ENCODE measurements around the gene NFATC1.
A peak's percentile ranks its signal among the peaks of the same experiment; 100 is the strongest.
"Not testable (repeated sequence)": the region's sequence is repeated elsewhere in the genome, so short reads cannot be mapped to it uniquely, and the experiment has no call there.

NFATC1 gene

GRCh38 chr18:79375441-79376154, 20.1 kb upstream of the NFATC1 start:
- DNase-seq = no peak

- not testable (repeated sequence) for DNase-seq
Measured at GRCh38 chr18:79376661-79377060, 19.1 kb upstream of the NFATC1 start.

DNA sequence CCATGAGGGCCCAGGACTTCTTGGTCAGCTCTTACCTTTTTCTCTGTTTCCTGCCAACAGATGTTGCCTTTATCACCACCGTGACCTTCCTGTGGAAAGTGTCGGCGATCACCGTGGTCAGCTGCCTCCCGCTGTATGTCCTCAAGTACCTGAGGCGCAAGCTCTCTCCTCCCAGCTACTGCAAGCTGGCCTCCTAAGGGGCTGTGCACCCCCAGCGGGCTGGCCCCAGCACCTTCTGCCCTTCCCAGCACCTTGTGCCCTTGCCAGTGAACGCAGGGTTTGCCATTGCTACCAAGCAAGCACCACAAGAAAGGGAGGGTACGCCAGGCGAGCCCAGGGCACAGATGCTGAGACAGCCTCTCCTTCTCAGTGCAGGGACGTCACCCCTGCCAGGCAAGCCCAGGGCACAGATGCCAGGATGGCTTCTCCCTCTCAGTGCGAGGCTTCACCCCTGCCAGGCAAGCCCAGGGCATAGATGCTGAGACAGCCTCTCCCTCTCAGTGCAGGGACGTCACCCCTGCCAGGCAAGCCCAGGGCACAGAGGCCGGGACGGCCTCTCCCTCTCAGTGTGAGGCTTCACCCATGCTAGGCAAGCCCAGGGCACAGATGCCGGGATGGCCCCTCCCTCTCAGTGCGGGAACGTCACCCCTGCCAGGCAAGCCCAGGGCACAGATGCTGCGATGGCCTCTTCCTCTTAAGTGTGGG, 18.4 kb upstream of the NFATC1 start:
- DNase-seq = no peak

DNA sequence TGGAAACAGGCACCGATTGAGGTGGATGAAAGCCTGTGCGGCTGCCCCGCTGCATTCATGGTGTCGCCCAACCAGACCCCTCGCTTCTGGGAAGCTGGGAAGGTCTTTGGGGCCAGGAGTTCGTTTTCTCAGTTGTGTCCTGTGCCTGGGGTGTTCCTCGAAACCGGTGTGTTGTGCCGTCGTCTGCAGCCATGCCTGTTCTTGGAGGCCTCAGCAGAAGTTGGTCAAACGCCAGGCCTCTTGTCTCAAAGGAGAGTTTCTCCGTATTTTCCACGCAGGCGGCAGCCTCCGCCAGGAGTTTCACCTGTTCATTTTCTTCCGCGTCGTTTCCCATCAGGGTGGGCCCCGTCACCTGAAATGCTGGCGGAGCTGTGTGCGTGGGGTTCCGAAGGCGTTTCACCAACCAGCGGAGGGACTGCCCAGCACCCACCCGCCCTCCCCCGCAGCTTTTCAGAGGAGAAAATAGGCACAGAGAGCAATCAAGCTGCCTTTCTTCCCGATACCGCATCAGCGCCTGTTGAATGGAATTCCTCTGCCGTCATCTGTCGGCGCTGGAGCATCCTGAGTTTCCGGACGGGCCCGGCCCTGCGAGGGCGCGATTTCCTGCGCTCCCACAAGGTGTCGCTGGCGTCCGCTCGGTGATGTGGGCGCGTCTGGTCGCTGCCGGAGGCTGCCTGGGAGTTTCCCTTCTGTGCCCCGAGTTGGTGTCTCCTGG, 17.0 kb upstream of the NFATC1 start:
- peak; percentile 90 for DNase-seq

- DNase-seq = no peak
Measured at GRCh38 chr18:79379251-79379905, 16.4 kb upstream of the NFATC1 start.

DNA sequence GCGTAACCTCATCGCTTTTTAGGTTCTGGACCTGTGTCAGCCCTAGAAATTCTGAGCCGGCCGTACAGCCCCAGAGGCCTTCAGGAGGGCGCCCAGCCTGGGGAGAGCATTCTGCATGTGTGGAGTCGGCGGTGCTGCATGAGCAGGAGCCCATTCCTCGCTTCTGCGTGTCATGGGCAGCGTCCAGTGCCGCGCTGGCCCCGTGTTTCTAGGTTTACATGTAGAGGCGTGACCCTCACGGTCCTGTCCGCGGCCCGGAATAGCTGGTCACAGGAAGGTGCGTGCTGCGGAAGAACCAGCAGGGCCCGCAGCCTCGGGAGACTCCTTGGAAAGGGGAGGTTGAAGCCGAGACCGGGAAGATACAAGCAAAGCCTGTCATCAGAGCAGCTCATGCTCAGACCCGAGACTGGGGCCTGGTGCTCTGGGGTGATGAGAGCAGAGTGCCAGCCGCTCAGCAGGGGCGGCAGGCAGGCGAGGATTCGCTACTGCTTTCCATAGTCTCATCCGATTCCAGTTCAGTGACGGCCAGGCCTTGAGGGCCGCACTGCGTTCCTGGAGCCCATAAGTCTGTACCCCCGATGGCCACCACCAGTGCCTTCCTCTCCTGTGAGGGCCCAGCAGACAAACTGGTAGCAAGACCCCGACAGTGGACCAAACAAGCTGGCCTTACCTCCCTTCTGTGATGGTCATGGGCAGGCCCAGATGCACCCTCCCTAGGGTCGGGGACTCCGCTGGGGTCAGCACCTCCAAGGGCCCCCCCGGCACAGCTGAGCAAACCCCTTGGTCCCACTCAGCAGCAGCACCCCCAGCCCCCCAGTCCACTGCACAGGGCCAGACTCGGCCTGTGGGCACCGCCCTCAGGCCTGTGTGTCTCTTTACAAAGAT, 15.6 kb upstream of the NFATC1 start:
- no peak for DNase-seq

DNA sequence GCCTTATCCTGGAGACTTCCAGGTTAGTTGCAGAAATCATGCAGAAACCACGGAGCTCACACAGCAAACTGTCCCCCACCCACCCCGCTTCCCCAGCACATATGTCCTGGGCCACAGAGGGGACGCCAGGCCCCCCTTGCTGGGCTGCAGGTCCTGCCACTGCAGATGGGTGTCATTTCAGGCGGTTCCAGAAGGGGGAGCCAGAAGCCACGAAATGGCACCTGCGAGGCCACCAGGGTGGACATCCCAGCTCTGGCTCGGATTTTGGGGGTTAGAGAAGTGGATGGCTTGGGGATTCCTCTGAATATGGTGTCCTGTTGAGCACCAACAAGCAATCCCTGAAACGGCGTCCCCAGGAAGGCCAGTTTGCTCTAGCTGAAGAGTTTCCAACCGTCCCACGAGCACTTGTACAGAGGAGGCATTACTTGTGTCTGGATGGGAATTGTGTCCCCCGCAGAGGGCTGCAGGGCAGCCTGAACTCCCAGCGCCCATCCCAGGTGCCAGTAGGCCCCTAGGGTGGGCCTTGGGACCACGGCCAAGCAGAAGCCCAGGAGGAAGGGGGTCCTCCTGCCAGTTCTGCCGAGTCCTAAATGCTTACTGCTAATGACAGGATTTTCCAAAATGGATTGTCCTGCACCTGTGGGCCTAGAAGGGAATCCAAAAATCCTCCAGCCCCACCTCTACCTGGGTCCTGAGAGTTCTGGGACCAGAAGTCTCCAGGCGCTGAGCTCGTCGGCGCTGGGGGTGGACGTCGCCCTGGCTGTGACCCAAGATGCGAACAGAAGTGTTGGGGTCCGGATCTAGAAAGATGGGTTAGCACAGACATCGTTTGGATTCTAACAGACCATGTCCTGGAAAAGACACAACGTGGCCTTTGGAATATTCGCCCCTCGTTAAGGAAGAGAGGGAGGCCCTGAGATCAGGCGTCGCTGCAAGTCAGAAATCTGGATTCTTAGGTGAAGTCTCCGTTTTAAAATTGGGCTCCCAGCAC, 14.6 kb upstream of the NFATC1 start:
- peak; percentile 74 for DNase-seq

DNA sequence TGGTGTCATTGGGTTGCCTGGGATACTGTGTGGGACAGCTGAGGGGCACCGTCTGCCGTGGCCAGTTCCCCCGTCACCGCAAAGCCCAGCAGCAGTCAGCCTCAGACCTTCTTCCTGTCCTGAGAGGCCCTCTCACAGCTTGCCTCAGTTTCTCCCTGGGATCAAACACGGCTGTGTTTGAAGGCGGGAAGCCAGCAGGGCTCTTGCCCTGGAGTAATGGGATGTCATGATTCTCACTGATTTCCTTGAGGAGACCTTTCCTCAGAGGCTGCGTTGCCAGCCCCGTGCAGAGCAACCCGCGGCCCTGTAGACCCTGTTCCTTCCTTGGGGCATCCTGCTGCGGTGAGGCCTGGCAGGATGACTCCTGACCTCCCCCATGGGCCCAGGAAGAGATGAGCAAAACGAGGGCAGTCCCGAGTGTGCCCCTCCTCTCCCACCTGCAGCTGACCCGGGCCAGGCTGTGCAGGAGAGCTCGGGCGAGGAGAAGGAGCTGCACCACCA, 13.9 kb upstream of the NFATC1 start:
- no peak for DNase-seq

DNA sequence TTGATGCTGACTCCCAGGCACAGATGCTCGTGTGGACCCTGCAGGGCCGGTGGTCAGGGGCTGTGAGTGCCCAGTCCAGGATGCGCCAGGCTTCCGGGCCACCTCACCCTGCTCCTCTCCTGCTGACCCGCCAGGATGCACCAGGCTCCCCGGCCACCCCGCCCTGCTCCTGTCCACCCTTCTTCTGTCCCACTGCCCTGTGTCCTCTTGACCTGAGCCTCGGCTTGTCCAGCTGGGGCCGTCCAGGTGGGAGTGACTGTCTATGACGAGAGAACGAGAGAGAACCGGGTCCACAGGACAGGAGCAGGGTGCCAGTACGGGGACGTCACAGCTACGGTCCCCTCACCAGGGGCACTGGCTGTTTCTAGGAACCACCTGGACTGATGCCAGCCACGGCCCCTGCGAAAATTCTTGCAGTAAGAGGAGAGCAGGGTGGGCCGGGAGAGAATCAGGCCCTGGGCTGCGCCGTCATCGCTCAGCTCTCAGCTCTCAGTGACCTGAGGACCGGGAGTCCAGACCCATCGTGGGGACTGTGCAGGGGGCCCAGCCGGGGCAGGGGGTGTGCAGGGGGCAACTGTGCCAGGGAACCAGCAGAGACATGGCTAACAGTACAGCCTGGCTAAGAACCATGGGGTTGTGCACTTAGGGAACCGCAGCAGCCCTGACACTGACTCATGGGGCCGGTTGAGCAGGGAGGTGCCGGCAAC, 12.9 kb upstream of the NFATC1 start:
- DNase-seq = no peak

GRCh38 chr18:79383388-79384056, 12.2 kb upstream of the NFATC1 start:
- no peak for DNase-seq

- peak; percentile 43 for DNase-seq
Measured at GRCh38 chr18:79384151-79384807, 11.5 kb upstream of the NFATC1 start.

DNA sequence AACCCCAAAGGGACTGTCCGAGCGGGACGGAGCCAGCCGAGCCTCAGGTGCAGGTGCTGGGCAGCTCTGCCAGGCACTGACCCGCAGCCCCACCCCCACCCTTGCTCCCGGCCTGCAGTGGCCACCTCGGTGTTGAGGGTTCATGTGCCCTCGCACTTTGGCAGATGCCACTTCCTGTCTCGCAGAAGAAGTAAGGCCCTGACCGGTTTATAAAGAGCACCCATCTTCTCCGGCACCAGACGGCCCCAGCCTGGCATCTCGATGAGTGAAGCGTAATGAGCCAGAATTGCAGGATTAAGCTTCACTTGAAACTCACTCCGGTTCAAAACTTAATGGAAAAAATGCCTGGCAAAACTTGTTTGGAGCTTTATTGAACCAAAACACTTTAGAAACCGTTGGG, 10.9 kb upstream of the NFATC1 start:
- no peak for DNase-seq

DNA sequence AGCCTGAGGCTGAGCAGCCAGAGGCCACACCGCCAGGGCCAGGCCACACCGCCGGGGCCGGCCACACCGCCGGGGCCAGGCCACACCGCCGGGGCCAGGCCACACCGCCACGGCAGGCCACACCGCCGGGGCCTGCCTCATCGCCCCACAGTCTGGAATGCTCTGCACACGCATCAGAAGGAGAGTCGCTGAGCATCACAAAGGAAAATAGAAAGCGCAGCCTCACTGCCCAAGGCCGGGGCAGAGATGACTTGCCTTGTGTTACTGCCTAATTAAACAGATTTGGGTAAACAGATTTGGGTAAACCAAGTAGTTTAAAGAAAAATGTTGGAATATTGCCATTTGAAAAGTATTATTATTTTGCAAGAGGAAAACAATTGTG, 10.4 kb upstream of the NFATC1 start:
- DNase-seq = no peak

GRCh38 chr18:79385708-79386341, 9.9 kb upstream of the NFATC1 start:
- no peak for DNase-seq

GRCh38 chr18:79386547-79386946, 9.2 kb upstream of the NFATC1 start:
- DNase-seq = no peak

DNA sequence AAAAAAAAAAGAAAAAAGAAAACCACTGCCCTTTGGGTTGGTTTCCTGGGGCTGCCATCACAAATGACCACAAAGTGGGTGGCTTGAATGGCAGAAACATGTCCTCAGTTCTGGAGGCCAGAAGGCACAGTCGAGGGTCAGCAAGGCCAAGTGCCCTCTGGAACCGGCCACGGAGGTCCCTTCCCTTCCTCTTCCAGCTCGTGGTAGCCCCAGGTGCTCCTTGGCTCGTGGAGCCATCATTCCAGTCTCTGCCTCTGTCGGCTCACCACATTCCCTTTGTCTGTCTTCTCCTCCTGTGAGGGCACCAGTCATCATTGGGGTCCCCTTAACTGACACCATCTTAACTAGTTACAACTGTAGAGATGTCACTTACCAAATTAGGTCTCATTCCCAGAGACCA, 8.5 kb upstream of the NFATC1 start:
- no peak for DNase-seq

GRCh38 chr18:79387615-79388014, 8.1 kb upstream of the NFATC1 start:
- DNase-seq = no peak

DNA sequence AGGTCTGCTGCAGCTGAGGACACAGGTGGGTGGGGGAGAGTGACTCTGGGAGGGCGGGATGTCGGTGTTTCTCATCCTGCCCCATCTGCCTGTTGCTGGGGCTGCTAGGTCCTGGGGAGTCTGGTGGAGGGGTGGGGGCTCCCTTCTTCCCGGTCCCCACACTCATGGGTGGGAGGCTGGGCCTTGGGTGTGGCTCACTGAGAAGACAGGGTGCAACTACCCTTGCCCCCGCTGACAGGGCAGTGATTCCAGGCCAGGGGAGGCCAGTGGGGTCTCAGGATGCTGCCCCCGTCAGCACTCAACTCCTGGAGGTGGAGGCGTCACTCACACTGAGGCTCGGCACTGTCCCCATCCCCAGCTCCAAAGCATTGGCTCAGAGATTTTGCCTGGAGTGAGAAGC, 7.7 kb upstream of the NFATC1 start:
- DNase-seq = no peak

- no peak for DNase-seq
Measured at GRCh38 chr18:79389689-79390088, 6.0 kb upstream of the NFATC1 start.
